Naive thymus-derived CD8-positive, alpha-beta T cell (primary cell): ENCODE measurements around the gene ADD2. TPM values are rescaled to one million over a fixed set of nuclear protein-coding genes. Genes with fewer than 3 reads are reported as not detected.

ENCODE experiments used
- ATAC-seq, 2 donors: fragments of 150-1000 bp; cut with Tn5 transposase in 1 of 2; sonication (Bioruptor Pico), chemical (Tn5 transposase) in 1 of 2; 1 replicate in 1 of 2; 2 replicates in 1 of 2; pipeline ENCODE4 v1.10.0; 2021; ENCODE audit warnings: mild to moderate bottlenecking in 2 of 2, moderate library complexity in 2 of 2
- POLR2A ChIA-PET: fragments of 350-600 bp; sonication (Branson Sonifier 250); formaldehyde crosslinking; loops from one replicate; lab custom pipeline; 2021; ENCODE audit warnings: antibody characterized with exemption; lab: Charles Lee
- DNase-seq, 10 donors: peaks; one replicate each; pipeline versions ENCODE4 v3.0.0 to v3.0.0-alpha.2; 2020 to 2022
- H3K27ac Mint-ChIP-seq, 10 donors: one replicate each; pipeline ENCODE4 v1.8.0; 2020 to 2022; ENCODE audit warnings: mild to moderate bottlenecking in 10 of 10, mixed read lengths in 10 of 10, moderate library complexity in 4 of 10, inconsistent platforms in 1 of 10
- H3K27me3 Mint-ChIP-seq, 5 donors: one replicate each; pipeline ENCODE4 v1.8.0; 2021 to 2022; ENCODE audit warnings: mixed read lengths in 5 of 5
- H3K36me3 Mint-ChIP-seq, 3 donors: one replicate each; pipeline ENCODE4 v1.8.0; 2020 to 2022; ENCODE audit warnings: mixed read lengths in 3 of 3, mild to moderate bottlenecking in 2 of 3, inconsistent platforms in 1 of 3
- H3K4me1 Mint-ChIP-seq, 4 donors: one replicate each; pipeline ENCODE4 v1.8.0; 2021 to 2022; ENCODE audit warnings: mixed read lengths in 4 of 4
- H3K4me3 Mint-ChIP-seq, 10 donors: one replicate each; pipeline ENCODE4 v1.8.0; 2020 to 2022; ENCODE audit warnings: mild to moderate bottlenecking in 10 of 10, mixed read lengths in 10 of 10, moderate library complexity in 6 of 10, inconsistent platforms in 1 of 10
- H3K9me3 Mint-ChIP-seq, 9 donors: one replicate each; pipeline ENCODE4 v1.8.0; 2020 to 2022; ENCODE audit warnings: mixed read lengths in 9 of 9, mild to moderate bottlenecking in 3 of 9, inconsistent platforms in 1 of 9, moderate library complexity in 1 of 9
- polyA plus RNA-seq, 3 donors: library from polyadenylated mRNA; unstranded; fragments of 300-500 nt; fragmentation: Illumina TruSeq; gene quantifications; one replicate each; pipeline ENCODE4 v1.2.3, GENCODE V29; 2021
- total RNA-seq, 8 experiments: library from RNA in 2 of 8; stranded (reverse) in 2 of 8; gene quantifications; one replicate each; pipeline ENCODE4 v1.2.3 and lab custom pipeline; 2021 to 2026

The ADD2 gene
- total and polyA plus RNA-seq, 5 experiments from 2014 or later = 1.8 to 10.9 (median 4.7) TPM

GRCh38 chr2:70725505-70725904 is 42.5 kb downstream of the ADD2 start:
- Mint-ChIP-seq H3K4me1 (peaks cover 0 to 5% (median 1%) of the 10 kb centered on the region in 4 donors), H3K36me3 (no peaks in the 10 kb centered on the region), H3K4me3 (no peak overlapping the region), H3K9me3 (no peaks in the 10 kb centered on the region), H3K27ac (no peak overlapping the region), H3K27me3 (no peaks in the 10 kb centered on the region)
- POLR2A ChIA-PET = interaction anchor here (0.7 kb wide), 1 partner anchor 305 kb away, joined by 3 read pairs; no protein-coding TSS in a partner anchor
- ATAC-seq (no peak), DNase-seq (no peak)

GRCh38 chr2:70724366-70724765 is 43.6 kb downstream of the ADD2 start:
- Mint-ChIP-seq H3K27me3 (no peaks in the 10 kb centered on the region), H3K36me3 (no peaks in the 10 kb centered on the region), H3K4me1 (peaks cover 0 to 5% (median 1%) of the 10 kb centered on the region in 4 donors), H3K9me3 (no peaks in the 10 kb centered on the region), H3K27ac (no peak overlapping the region), H3K4me3 (no peak overlapping the region)
- DNase-seq = no peak
- ATAC-seq = no peak
- POLR2A ChIA-PET = no interaction called here

GRCh38 chr2:70723286-70723885 is 44.6 kb downstream of the ADD2 start:
- no peak overlapping the region for H3K4me3 Mint-ChIP-seq
- H3K36me3 Mint-ChIP-seq = no peaks in the 10 kb centered on the region
- DNase-seq (no peak), ATAC-seq (no peak)
- H3K27me3 Mint-ChIP-seq = peaks cover 0 to 1% (median 0%) of the 10 kb centered on the region in 5 donors
- no peak overlapping the region for H3K27ac Mint-ChIP-seq
- H3K9me3 Mint-ChIP-seq = no peaks in the 10 kb centered on the region
- H3K4me1 Mint-ChIP-seq = peaks cover 0 to 5% (median 1%) of the 10 kb centered on the region in 4 donors
- POLR2A ChIA-PET = no interaction called here

- no peak overlapping the region for H3K27ac Mint-ChIP-seq
- POLR2A ChIA-PET = no interaction called here
Observed at GRCh38 chr2:70720124-70720523, 47.9 kb downstream of the ADD2 start.

GRCh38 chr2:70719231-70719630 is 48.8 kb downstream of the ADD2 start:
- Mint-ChIP-seq H3K36me3 (no peaks in the 10 kb centered on the region), H3K4me1 (peaks cover 0 to 3% (median under 1%) of the 10 kb centered on the region in 4 donors), H3K9me3 (no peaks in the 10 kb centered on the region), H3K27ac (peak overlapping the region in 1 of 10 donors; percentile 44), H3K4me3 (no peak overlapping the region), H3K27me3 (peaks cover 0 to 1% (median 0%) of the 10 kb centered on the region in 5 donors)
- DNase-seq (no peak), ATAC-seq (no peak)
- POLR2A ChIA-PET = no interaction called here

More at GRCh38 chr2:70720124-70720523, 47.9 kb downstream of the ADD2 start:
- no peak for DNase-seq
- no peak overlapping the region for H3K4me3 Mint-ChIP-seq
- no peaks in the 10 kb centered on the region for H3K9me3 Mint-ChIP-seq
- H3K27me3 Mint-ChIP-seq = peaks cover 0 to 1% (median 0%) of the 10 kb centered on the region in 5 donors
- H3K4me1 Mint-ChIP-seq = peaks cover 0 to 5% (median under 1%) of the 10 kb centered on the region in 4 donors
- no peak for ATAC-seq
- no peaks in the 10 kb centered on the region for H3K36me3 Mint-ChIP-seq

- Mint-ChIP-seq H3K36me3 (no peaks in the 10 kb centered on the region), H3K27me3 (peaks cover 0 to 1% (median 0%) of the 10 kb centered on the region in 5 donors), H3K4me3 (no peak overlapping the region), H3K27ac (no peak overlapping the region), H3K4me1 (peaks cover 0 to 3% (median under 1%) of the 10 kb centered on the region in 4 donors), H3K9me3 (no peaks in the 10 kb centered on the region)
- DNase-seq = no peak
- POLR2A ChIA-PET = no interaction called here
- no peak for ATAC-seq
Observed at GRCh38 chr2:70718736-70719135, 49.3 kb downstream of the ADD2 start.

GRCh38 chr2:70718241-70718640 is 49.8 kb downstream of the ADD2 start:
- Mint-ChIP-seq H3K4me3 (no peak overlapping the region), H3K9me3 (no peaks in the 10 kb centered on the region), H3K4me1 (peaks cover 0 to 3% (median under 1%) of the 10 kb centered on the region in 4 donors), H3K27me3 (peaks cover 0 to 1% (median 0%) of the 10 kb centered on the region in 5 donors), H3K36me3 (no peaks in the 10 kb centered on the region), H3K27ac (no peak overlapping the region)
- ATAC-seq (no peak), DNase-seq (no peak)
- POLR2A ChIA-PET = no interaction called here

- Mint-ChIP-seq H3K27ac (peak overlapping the region in 1 of 10 donors; percentile 54), H3K27me3 (peaks cover 0 to 1% (median 0%) of the 10 kb centered on the region in 5 donors), H3K4me1 (peaks cover 0 to 3% (median 0%) of the 10 kb centered on the region in 4 donors), H3K36me3 (no peaks in the 10 kb centered on the region), H3K4me3 (no peak overlapping the region), H3K9me3 (no peaks in the 10 kb centered on the region)
- POLR2A ChIA-PET = no interaction called here
- no peak for ATAC-seq
- DNase-seq = no peak
Observed at GRCh38 chr2:70717431-70718038, 50.5 kb downstream of the ADD2 start.

GRCh38 chr2:70716951-70717350 is 51.0 kb downstream of the ADD2 start:
- peaks cover 0 to 2% (median 0%) of the 10 kb centered on the region in 3 donors for H3K36me3 Mint-ChIP-seq
- no peak for ATAC-seq
- POLR2A ChIA-PET = no interaction called here
- no peak for DNase-seq
- H3K4me1 Mint-ChIP-seq = peaks cover 0 to 3% (median 0%) of the 10 kb centered on the region in 4 donors
- H3K9me3 Mint-ChIP-seq = no peaks in the 10 kb centered on the region
- no peak overlapping the region for H3K4me3 Mint-ChIP-seq
- peaks cover 0 to 1% (median 0%) of the 10 kb centered on the region in 5 donors for H3K27me3 Mint-ChIP-seq
- peak overlapping the region in 3 of 10 donors; percentile 2 to 54 (median 22) for H3K27ac Mint-ChIP-seq

GRCh38 chr2:70716131-70716743 is 51.8 kb downstream of the ADD2 start:
- H3K9me3 Mint-ChIP-seq = no peaks in the 10 kb centered on the region
- H3K27ac Mint-ChIP-seq = peak overlapping the region in 1 of 10 donors; percentile 54
- ATAC-seq (no peak), DNase-seq (no peak)
- peaks cover 0 to 7% (median 3%) of the 10 kb centered on the region in 3 donors for H3K36me3 Mint-ChIP-seq
- POLR2A ChIA-PET = interaction anchor here (0.7 kb wide), 1 partner anchor 501 kb away, joined by 3 read pairs; no protein-coding TSS in a partner anchor
- H3K27me3 Mint-ChIP-seq = peaks cover 0 to 1% (median 0%) of the 10 kb centered on the region in 5 donors
- peaks cover 0 to 3% (median 0%) of the 10 kb centered on the region in 4 donors for H3K4me1 Mint-ChIP-seq
- H3K4me3 Mint-ChIP-seq = no peak overlapping the region

GRCh38 chr2:70715071-70715985 is 52.7 kb downstream of the ADD2 start:
- Mint-ChIP-seq H3K9me3 (no peaks in the 10 kb centered on the region), H3K36me3 (peaks cover 0 to 7% (median 3%) of the 10 kb centered on the region in 3 donors), H3K4me3 (no peak overlapping the region), H3K4me1 (peaks cover 0 to 3% (median 0%) of the 10 kb centered on the region in 4 donors), H3K27ac (peak overlapping the region in 2 of 10 donors; percentile 54 to 61), H3K27me3 (peaks cover 0 to 1% (median 0%) of the 10 kb centered on the region in 5 donors)
- POLR2A ChIA-PET = no interaction called here
- DNase-seq = no peak
- ATAC-seq = no peak
